Smooth muscle cell (in vitro differentiated cells): ENCODE data around the gene FHIT. TPM values are rescaled to one million over a fixed set of nuclear protein-coding genes. Genes with fewer than 3 reads are reported as not detected.

Experiments used
- DNase-seq: peaks from one replicate; lab custom pipeline; 2025; ENCODE audit not compliant: unreplicated experiment; lab: John Stamatoyannopoulos, UW
- H2AFZ ChIP-seq: fragments of 200-600 bp; sonication (generic); 2 replicates; pipeline ENCODE4 v1.6.0; 2016; ENCODE audit warnings: antibody characterized with exemption, low read depth, mild to moderate bottlenecking
- H3F3A ChIP-seq: fragments of 200-600 bp; sonication (generic); 2 replicates; pipeline ENCODE4 v1.6.0; 2017; ENCODE audit warnings: antibody characterized with exemption, low read depth
- H3K27ac ChIP-seq: fragments of 200-600 bp; sonication (generic); 2 replicates; pipeline ENCODE4 v1.5.1; 2016; ENCODE audit warnings: low read depth, mild to moderate bottlenecking
- H3K27me3 ChIP-seq: fragments of 200-600 bp; sonication (generic); 2 replicates; pipeline ENCODE4 v1.6.1; 2016; ENCODE audit warnings: low read depth, mild to moderate bottlenecking
- H3K36me3 ChIP-seq: fragments of 200-600 bp; sonication (generic); 2 replicates; pipeline ENCODE4 v1.5.1; 2016; ENCODE audit warnings: low read depth
- H3K4me1 ChIP-seq: fragments of 200-600 bp; sonication (generic); 2 replicates; pipeline ENCODE4 v1.5.1; 2016; ENCODE audit warnings: low read depth
- H3K4me2 ChIP-seq: fragments of 200-600 bp; sonication (generic); 2 replicates; pipeline ENCODE4 v1.6.0; 2016; ENCODE audit warnings: mild to moderate bottlenecking
- H3K4me3 ChIP-seq: fragments of 200-600 bp; sonication (generic); 2 replicates; pipeline ENCODE4 v1.5.1; 2016; ENCODE audit warnings: mild to moderate bottlenecking
- H3K79me2 ChIP-seq: fragments of 200-600 bp; sonication (generic); 2 replicates; pipeline ENCODE4 v1.6.0; 2016; ENCODE audit warnings: low read depth, mild to moderate bottlenecking
- H3K9ac ChIP-seq: fragments of 200-600 bp; sonication (generic); 2 replicates; pipeline ENCODE4 v1.6.0; 2016; ENCODE audit warnings: low read depth
- H3K9me3 ChIP-seq: fragments of 200-600 bp; sonication (generic); replicated peaks from 2 replicates; pipeline ENCODE4 v1.5.1; 2016; ENCODE audit warnings: low read depth
- H4K20me1 ChIP-seq: fragments of 200-600 bp; sonication (generic); 2 replicates; pipeline ENCODE4 v1.6.0; 2016; ENCODE audit warnings: low read depth
- CTCF ChIP-seq: fragments of 200-600 bp; sonication (generic); IDR thresholded peaks from 2 replicates; pipeline ENCODE4 v1.5.1; 2017; ENCODE audit warnings: borderline replicate concordance, mild to moderate bottlenecking, antibody characterized with exemption; ENCODE audit not compliant: insufficient read depth, poor library complexity, severe bottlenecking
- WGBS: methylation state at CpG from one replicate; pipeline ENCODE4 v1.1.7; 2016; ENCODE audit warnings: low lambda C conversion rate; 5-methylcytosine and 5-hydroxymethylcytosine counted together
- polyA plus RNA-seq: library from polyadenylated mRNA; unstranded; fragments of >200 nt; fragmentation: Nextera tagmentation; extraction: Ambion mirVana; gene quantifications from 2 replicates; pipeline ENCODE4 v1.2.1, GENCODE V29; 2016
- total RNA-seq: library from RNA; depleted of rRNA; stranded (reverse); fragments of >200 nt; gene quantifications from 2 replicates; pipeline ENCODE4 v1.2.3, GENCODE V29; 2014

The FHIT gene
- total and polyA plus RNA-seq, 2 experiments from 2014 or later: 5.9 to 6.7 TPM

GRCh38 chr3:61158667-61159066 lies 92.6 kb downstream of the FHIT start:
- Histone ChIP-seq H3K4me1 (no peaks in the 10 kb centered on the region), H3K4me2 (no peak overlapping the region), H3K27me3 (no peaks in the 10 kb centered on the region), H3K79me2 (no peaks in the 10 kb centered on the region), H3K9ac (no peak overlapping the region), H3K36me3 (no peaks in the 10 kb centered on the region), H2AFZ (no peak overlapping the region), H3K4me3 (no peak overlapping the region), H3K9me3 (no peaks in the 10 kb centered on the region), H3K27ac (no peak overlapping the region), H3F3A (no peaks in the 10 kb centered on the region), H4K20me1 (no peaks in the 10 kb centered on the region)
- DNase-seq: no peak
- TF ChIP-seq CTCF: no peak

GRCh38 chr3:61158216-61158615 lies 93.0 kb downstream of the FHIT start:
- TF ChIP-seq CTCF: no peak
- H3K27me3 ChIP-seq: no peaks in the 10 kb centered on the region
- WGBS: 94% methylated on average over 4 of the region's 4 CpGs

GRCh38 chr3:61157414-61157813 lies 93.8 kb downstream of the FHIT start:
- Histone ChIP-seq H3K4me2 (no peak overlapping the region), H3K36me3 (no peaks in the 10 kb centered on the region), H3K4me3 (no peak overlapping the region), H3F3A (no peaks in the 10 kb centered on the region), H3K27me3 (no peaks in the 10 kb centered on the region), H3K9ac (no peak overlapping the region), H4K20me1 (no peaks in the 10 kb centered on the region), H2AFZ (no peak overlapping the region), H3K4me1 (no peaks in the 10 kb centered on the region), H3K27ac (no peak overlapping the region), H3K9me3 (no peaks in the 10 kb centered on the region), H3K79me2 (no peaks in the 10 kb centered on the region)
- TF ChIP-seq CTCF: no peak
- no peak for DNase-seq

More at GRCh38 chr3:61158216-61158615, 93.0 kb downstream of the FHIT start:
- Histone ChIP-seq H3K36me3 (no peaks in the 10 kb centered on the region), H3K4me2 (no peak overlapping the region), H2AFZ (no peak overlapping the region), H3F3A (no peaks in the 10 kb centered on the region), H3K9ac (no peak overlapping the region), H3K9me3 (no peaks in the 10 kb centered on the region), H3K4me1 (no peaks in the 10 kb centered on the region), H4K20me1 (no peaks in the 10 kb centered on the region), H3K4me3 (no peak overlapping the region), H3K79me2 (no peaks in the 10 kb centered on the region), H3K27ac (no peak overlapping the region)
- no peak for DNase-seq

- Histone ChIP-seq H3K27me3 (no peaks in the 10 kb centered on the region), H3K9me3 (no peaks in the 10 kb centered on the region), H3F3A (no peaks in the 10 kb centered on the region), H3K36me3 (no peaks in the 10 kb centered on the region), H3K9ac (no peak overlapping the region), H2AFZ (no peak overlapping the region), H4K20me1 (no peaks in the 10 kb centered on the region), H3K4me3 (no peak overlapping the region), H3K4me1 (no peaks in the 10 kb centered on the region), H3K4me2 (no peak overlapping the region), H3K27ac (no peak overlapping the region), H3K79me2 (no peaks in the 10 kb centered on the region)
- WGBS: 95% methylated on average over 3 of the region's 3 CpGs
- TF ChIP-seq CTCF: no peak
- DNase-seq: no peak
These were observed 95.5 kb downstream of the FHIT start for GRCh38 chr3:61155701-61156292.
